GM23338 (cell line): ENCODE data around the gene ST6GALNAC1. TPM values are rescaled to one million over a fixed set of nuclear protein-coding genes. Genes with fewer than 3 reads are reported as not detected.

Experiments
- ATAC-seq: fragments of 200-7000 bp; cut with Tn5 transposase; 3 replicates; pipeline ENCODE4 v1.9.1; 2020
- DNase-seq: peaks from one replicate; pipeline ENCODE4 v3.0.0-alpha.2; 2015; ENCODE audit warnings: low spot score
- H2AFZ ChIP-seq: fragments of 200-600 bp; sonication (generic); 2 replicates; pipeline ENCODE4 v1.8.0; 2016; ENCODE audit warnings: antibody characterized with exemption, mild to moderate bottlenecking, moderate library complexity
- H3F3A ChIP-seq: fragments of 200-600 bp; sonication (generic); replicated peaks from 2 replicates; pipeline ENCODE4 v1.8.0; 2017; ENCODE audit warnings: antibody characterized with exemption, mixed run types, low read depth
- H3K27ac ChIP-seq: fragments of 200-600 bp; sonication (generic); 2 replicates; pipeline ENCODE4 v1.6.1; 2016; ENCODE audit warnings: low read depth
- H3K27me3 ChIP-seq: fragments of 200-600 bp; sonication (generic); 2 replicates; pipeline ENCODE4 v1.8.0; 2016; ENCODE audit warnings: mild to moderate bottlenecking, mixed run types, moderate library complexity; ENCODE audit not compliant: insufficient read depth
- H3K36me3 ChIP-seq: fragments of 200-600 bp; sonication (generic); 2 replicates; pipeline ENCODE4 v1.8.0; 2016; ENCODE audit warnings: mild to moderate bottlenecking; ENCODE audit not compliant: insufficient read depth
- H3K4me1 ChIP-seq: fragments of 200-600 bp; sonication (generic); 2 replicates; pipeline ENCODE4 v1.8.0; 2016; ENCODE audit warnings: mild to moderate bottlenecking, moderate library complexity; ENCODE audit not compliant: insufficient read depth
- H3K4me2 ChIP-seq: fragments of 200-600 bp; sonication (generic); 2 replicates; pipeline ENCODE4 v1.7.1; 2017; ENCODE audit warnings: mixed run types
- H3K4me3 ChIP-seq: fragments of 200-600 bp; sonication (generic); 2 replicates; pipeline ENCODE4 v1.6.1; 2016; ENCODE audit warnings: mixed run types
- H3K79me2 ChIP-seq: fragments of 200-600 bp; sonication (generic); replicated peaks from 2 replicates; pipeline ENCODE4 v1.8.0; 2017; ENCODE audit warnings: mild to moderate bottlenecking; ENCODE audit not compliant: insufficient read depth
- H3K9me2 ChIP-seq: fragments of 200-600 bp; sonication (generic); 2 replicates; pipeline ENCODE4 v1.8.0; 2017; ENCODE audit not compliant: insufficient read depth
- H4K20me1 ChIP-seq: fragments of 200-600 bp; sonication (generic); replicated peaks from 2 replicates; pipeline ENCODE4 v1.8.0; 2017; ENCODE audit warnings: mild to moderate bottlenecking; ENCODE audit not compliant: insufficient read depth
- H3K27ac Mint-ChIP-seq: 2 replicates; pipeline ENCODE4 v1.8.0; 2020; ENCODE audit warnings: inconsistent platforms, mild to moderate bottlenecking, moderate library complexity, mixed read lengths
- H3K27me3 Mint-ChIP-seq: 3 replicates; pipeline ENCODE4 v1.8.0; 2022; ENCODE audit warnings: low read depth, mild to moderate bottlenecking, moderate library complexity, mixed read lengths, inconsistent platforms; ENCODE audit not compliant: insufficient read depth, poor library complexity
- H3K36me3 Mint-ChIP-seq: 3 replicates; pipeline ENCODE4 v1.8.0; 2021; ENCODE audit warnings: low read depth, mild to moderate bottlenecking, inconsistent platforms, moderate library complexity, mixed read lengths
- H3K4me1 Mint-ChIP-seq: 3 replicates; pipeline ENCODE4 v1.8.0; 2020; ENCODE audit warnings: mild to moderate bottlenecking, inconsistent platforms, mixed read lengths
- H3K4me3 Mint-ChIP-seq: 3 replicates; pipeline ENCODE4 v1.8.0; 2021; ENCODE audit warnings: moderate library complexity, mild to moderate bottlenecking, inconsistent platforms, mixed read lengths
- H3K9me3 Mint-ChIP-seq: 3 replicates; pipeline ENCODE4 v1.8.0; 2020; ENCODE audit warnings: moderate library complexity, mild to moderate bottlenecking, inconsistent platforms, mixed read lengths
- CTCF ChIP-seq, 2 experiments: fragments of 200-600 bp in 1 of 2; sonication (generic) in 1 of 2; conservative IDR thresholded peaks; 2 replicates each; pipeline versions ENCODE4 v1.5.1 to v1.6.1; 2016 to 2017; ENCODE audit warnings: antibody characterized with exemption in 2 of 2, low read depth in 2 of 2, mild to moderate bottlenecking in 2 of 2, moderate library complexity in 1 of 2
- EZH2 ChIP-seq: fragments of 200-600 bp; sonication (generic); IDR thresholded peaks from one replicate; pipeline ENCODE4 v1.8.0; 2017; ENCODE audit warnings: antibody characterized with exemption, mild to moderate bottlenecking, low read depth; ENCODE audit not compliant: unreplicated experiment
- EZH2phosphoT487 ChIP-seq: fragments of 200-600 bp; sonication (generic); IDR thresholded peaks from one replicate; pipeline ENCODE4 v1.8.1; 2018; ENCODE audit warnings: antibody characterized with exemption; ENCODE audit not compliant: unreplicated experiment
- JUNB ChIP-seq: IDR thresholded peaks from one replicate; pipeline ENCODE4 v1.6.1; 2016; ENCODE audit warnings: antibody characterized with exemption; ENCODE audit not compliant: unreplicated experiment
- NANOG ChIP-seq: IDR thresholded peaks from 2 replicates; pipeline ENCODE4 v1.6.1; 2016; ENCODE audit warnings: antibody characterized with exemption, borderline replicate concordance
- POLR2AphosphoS5 ChIP-seq: IDR thresholded peaks from 2 replicates; pipeline ENCODE4 v1.6.1; 2016; ENCODE audit warnings: antibody characterized with exemption, low read depth
- REST ChIP-seq: IDR thresholded peaks from one replicate; pipeline ENCODE4 v1.6.1; 2018; ENCODE audit warnings: antibody characterized with exemption; ENCODE audit not compliant: unreplicated experiment
- ZNF114 ChIP-seq: fragments of 250-450 bp; sonication (Bioruptor Pico); IDR thresholded peaks from 2 replicates; pipeline ENCODE4 v1.5.0; 2020; ENCODE audit warnings: mild to moderate bottlenecking, moderate library complexity
- ZNF331 ChIP-seq: fragments of 250-450 bp; sonication (Bioruptor Pico); IDR thresholded peaks from 2 replicates; pipeline ENCODE4 v1.5.0; 2020; ENCODE audit warnings: low read depth, mild to moderate bottlenecking, moderate library complexity
- ZNF462 ChIP-seq: fragments of 250-450 bp; sonication (Bioruptor Pico); IDR thresholded peaks from 2 replicates; pipeline ENCODE4 v1.5.0; 2020; ENCODE audit warnings: mild to moderate bottlenecking, moderate library complexity
- polyA plus RNA-seq: library from polyadenylated mRNA; unstranded; fragments of >200 nt; fragmentation: Nextera tagmentation; extraction: Ambion mirVana; gene quantifications from 2 replicates; pipeline ENCODE4 v1.2.1, GENCODE V29; 2016
- total RNA-seq: library from RNA; depleted of rRNA; stranded (reverse); fragments of >200 nt; shearing (Covaris generic); gene quantifications from 2 replicates; pipeline ENCODE4 v1.2.3, GENCODE V29; 2014

Gene ST6GALNAC1
- total and polyA plus RNA-seq, 2 experiments from 2014 or later = not detected

DNA sequence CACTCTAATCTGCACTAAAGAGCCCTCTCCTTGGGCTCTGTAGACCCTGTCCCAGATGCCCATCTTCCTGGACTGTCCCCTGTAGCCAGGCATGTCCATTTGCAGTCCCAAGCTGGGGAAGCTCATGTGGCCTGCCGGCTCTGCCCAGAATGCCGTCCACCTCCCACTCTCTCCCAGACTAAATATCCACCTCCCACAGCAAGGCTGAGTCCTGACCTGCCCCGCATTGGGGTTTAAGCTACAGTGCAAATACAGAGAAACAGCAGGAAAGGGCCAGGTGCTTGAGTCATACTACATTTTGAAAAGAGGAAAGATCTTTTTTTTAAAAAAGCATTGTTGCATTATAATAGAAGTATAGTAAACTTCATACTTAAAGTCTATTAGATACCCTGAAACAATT, 60.9 kb downstream of the ST6GALNAC1 start (continued):
- TF ChIP-seq ZNF462 (CRISPR knock-in tag) (no peak), ZNF331 (no peak), NANOG (no peak), EZH2phosphoT487 (no peak), POLR2AphosphoS5 (no peak)

GRCh38 chr17:76581515-76581914, 62.0 kb downstream of the ST6GALNAC1 start:
- Histone ChIP-seq H3K9me2 (no peaks in the 10 kb centered on the region), H3F3A (no peaks in the 10 kb centered on the region), H3K27ac (no peak overlapping the region), H3K4me2 (no peak overlapping the region), H3K36me3 (no peaks in the 10 kb centered on the region), H3K4me1 (peaks cover 7% of the 10 kb centered on the region), H3K4me3 (no peak overlapping the region), H3K79me2 (no peaks in the 10 kb centered on the region), H2AFZ (no peak overlapping the region), H4K20me1 (no peaks in the 10 kb centered on the region; the same call in 1 of the 2 replicates), H3K27me3 (peaks cover 67% of the 10 kb centered on the region)
- no peaks in the 10 kb centered on the region; the same call in 2 of the 3 replicates for H3K9me3 Mint-ChIP-seq
- no peaks in the 10 kb centered on the region for H3K36me3 Mint-ChIP-seq
- H3K4me3 Mint-ChIP-seq = no peak overlapping the region
- DNase-seq (no peak), ATAC-seq (no peak)
- H3K4me1 Mint-ChIP-seq = peaks cover 7% of the 10 kb centered on the region; the same call in 2 of the 3 replicates
- peaks cover 43% of the 10 kb centered on the region for H3K27me3 Mint-ChIP-seq
- H3K27ac Mint-ChIP-seq = no peak overlapping the region
- TF ChIP-seq REST (no peak), ZNF114 (CRISPR knock-in tag) (no peak), POLR2AphosphoS5 (no peak), CTCF (conservative IDR thresholded peaks at IDR 0.05; ENCODE audit: low read depth in 2 of 2) (no peak), NANOG (no peak), ZNF331 (no peak), EZH2 (no peak), JUNB (no peak)
